GM10266 (cell line): ENCODE measurements around the gene FER1L5.

Source experiments
- DNase-seq: peaks from one replicate; pipeline ENCODE4 v3.0.0; 2012; ENCODE audit errors: extremely low spot score
- CTCF ChIP-seq: IDR thresholded peaks from 2 replicates; pipeline ENCODE4 v1.5.1; 2012; ENCODE audit warnings: mild to moderate bottlenecking, low read depth; ENCODE audit not compliant: control insufficient read depth, insufficient read depth; ENCODE audit errors: missing control alignments

The FER1L5 gene

GRCh38 chr2:96700086-96700485, 57.5 kb downstream of the FER1L5 start:
- no peak for DNase-seq
- no peak for TF ChIP-seq CTCF

GRCh38 chr2:96701636-96702035, 59.1 kb downstream of the FER1L5 start:
- no peak for DNase-seq
- no peak for TF ChIP-seq CTCF

GRCh38 chr2:96702098-96702785, 59.7 kb downstream of the FER1L5 start:
- TF ChIP-seq CTCF: no peak
- DNase-seq: no peak

GRCh38 chr2:96703021-96703751, 60.6 kb downstream of the FER1L5 start:
- DNase-seq: no peak
- no peak for TF ChIP-seq CTCF

GRCh38 chr2:96710985-96711384, 68.4 kb downstream of the FER1L5 start:
- no peak for DNase-seq
- TF ChIP-seq CTCF: no peak

- no peak for TF ChIP-seq CTCF
- DNase-seq: no peak
These were observed 73.1 kb downstream of the FER1L5 start for GRCh38 chr2:96715658-96716057.

- no peak for TF ChIP-seq CTCF
- no peak for DNase-seq
These were observed 73.8 kb downstream of the FER1L5 start for GRCh38 chr2:96716388-96716787.
